ENCODE data around the gene SSNA1. TPM values are rescaled to one million over a fixed set of nuclear protein-coding genes. Genes with fewer than 3 reads are reported as not detected.

The SSNA1 gene
- total and polyA plus RNA-seq, 8 donors = 28.1 to 154 (median 122) TPM

- H3K4me3 ChIP-seq = peak overlapping the region; percentile 44 to 58 (median 46)
- peaks cover 0 to 14% (median 0%) of the 10 kb centered on the region in 3 donors for H3K27me3 ChIP-seq
- WGBS, 5 donors = 69 to 86% (median 81%) methylated on average over 7 to 14 of the region's 14 CpGs
- no peaks in the 10 kb centered on the region for H3K9me3 ChIP-seq
- DNase-seq = no peak
- intact Hi-C loops (cut with DNase I; ENCODE audit: low total_unique reads) = no loop called here
- TF ChIP-seq EP300 (IDR thresholded peaks at IDR 0.05) = no peak
- TF ChIP-seq CTCF (IDR thresholded peaks at IDR 0.05) = no peak
- no peak for TF ChIP-seq POLR2AphosphoS5 (IDR thresholded peaks at IDR 0.05)
- no peak for TF ChIP-seq POLR2A (IDR thresholded peaks at IDR 0.05)
- H3K36me3 ChIP-seq = peaks cover 0 to 7% (median 4%) of the 10 kb centered on the region in 4 donors
- peak overlapping the region in 4 of 5 donors; percentile 61 to 73 (median 64) for H3K27ac ChIP-seq
- peaks cover 45 to 91% (median 86%) of the 10 kb centered on the region in 4 donors for H3K4me1 ChIP-seq
These were observed 32.6 kb downstream of the SSNA1 start for GRCh38 chr9:137221095-137221505.

GRCh38 chr9:137221506-137222111 is 33.1 kb downstream of the SSNA1 start:
- Histone ChIP-seq H3K27ac (peak overlapping the region; percentile 52 to 73 (median 64)), H3K27me3 (peaks cover 0 to 14% (median 0%) of the 10 kb centered on the region in 3 donors), H3K4me1 (peaks cover 41 to 92% (median 88%) of the 10 kb centered on the region in 4 donors), H3K36me3 (peaks cover 0 to 2% (median 0%) of the 10 kb centered on the region in 4 donors), H3K9me3 (no peaks in the 10 kb centered on the region), H3K4me3 (peak overlapping the region; percentile 44 to 58 (median 46))
- intact Hi-C loops (cut with DNase I; ENCODE audit: low total_unique reads) = no loop called here
- peak in 1 of 2 donors; percentile 73 for DNase-seq
- WGBS, 5 donors = 5 to 21% (median 7%) methylated on average over 12 to 59 of the region's 61 CpGs
- no peak for TF ChIP-seq POLR2A (IDR thresholded peaks at IDR 0.05)
- no peak for TF ChIP-seq CTCF (IDR thresholded peaks at IDR 0.05)
- TF ChIP-seq EP300 (IDR thresholded peaks at IDR 0.05) = no peak
- TF ChIP-seq POLR2AphosphoS5 (IDR thresholded peaks at IDR 0.05) = no peak

- Histone ChIP-seq H3K36me3 (no peaks in the 10 kb centered on the region), H3K27me3 (peaks cover 0 to 20% (median 0%) of the 10 kb centered on the region in 3 donors), H3K4me3 (peak within 1 kb of the TSS; percentile 70 to 73 (median 72)), H3K9me3 (no peaks in the 10 kb centered on the region), H3K4me1 (peaks cover 41 to 92% (median 88%) of the 10 kb centered on the region in 4 donors), H3K27ac (peak within 1 kb of the TSS; percentile 92 to 98 (median 94))
- peak in 1 of 2 donors; percentile 66 for DNase-seq
- 3 to 9% (median 3%) methylated on average over 20 to 88 of the region's 88 CpGs for WGBS, 5 donors
- TF ChIP-seq POLR2AphosphoS5 (IDR thresholded peaks at IDR 0.05) (no peak), EP300 (IDR thresholded peaks at IDR 0.05) (no peak), CTCF (IDR thresholded peaks at IDR 0.05) (no peak), POLR2A (IDR thresholded peaks at IDR 0.05) (no peak)
- intact Hi-C loops (cut with DNase I; ENCODE audit: low total_unique reads) = no loop called here
These were observed 34.0 kb downstream of the SSNA1 start, which contains the start of gene RNF208 for GRCh38 chr9:137222190-137223077. Gene RNF208 (minus strand): TSS chr9:137222240. CDS start chr9:137221212, 1,028 bp downstream.
